Bone marrow (tissue), 2 donors: Measurements from ENCODE around the gene HDAC4.

Experiments used
- DNase-seq, 2 donors: peaks; one replicate each; lab custom pipeline; 2025; lab: John Stamatoyannopoulos, UW

Gene HDAC4

DNA sequence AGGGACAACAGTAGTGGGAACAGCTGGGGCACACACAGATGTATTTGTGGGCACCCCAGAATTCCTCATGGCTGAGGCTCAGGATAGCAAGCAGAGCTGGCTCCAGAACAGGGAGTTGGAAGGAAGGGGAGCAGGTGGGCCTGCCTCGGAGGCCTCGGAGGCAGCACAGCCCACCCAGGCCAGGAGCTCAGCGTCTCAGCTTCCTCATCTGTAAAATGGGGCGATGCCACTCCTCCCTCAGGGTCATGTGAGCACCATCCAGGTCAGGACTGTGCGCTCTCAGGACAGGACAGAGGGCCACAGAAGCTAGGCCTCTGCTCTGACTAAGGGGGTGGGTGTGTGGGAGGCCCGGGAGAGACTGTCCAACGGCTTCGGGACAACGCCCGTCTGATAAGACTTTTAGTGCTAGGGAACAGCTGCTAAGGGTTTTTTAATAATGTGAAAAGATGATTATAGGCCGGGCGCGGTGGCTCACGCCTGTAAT, 106.2 kb downstream of the HDAC4 start:
- no peak for DNase-seq

DNA sequence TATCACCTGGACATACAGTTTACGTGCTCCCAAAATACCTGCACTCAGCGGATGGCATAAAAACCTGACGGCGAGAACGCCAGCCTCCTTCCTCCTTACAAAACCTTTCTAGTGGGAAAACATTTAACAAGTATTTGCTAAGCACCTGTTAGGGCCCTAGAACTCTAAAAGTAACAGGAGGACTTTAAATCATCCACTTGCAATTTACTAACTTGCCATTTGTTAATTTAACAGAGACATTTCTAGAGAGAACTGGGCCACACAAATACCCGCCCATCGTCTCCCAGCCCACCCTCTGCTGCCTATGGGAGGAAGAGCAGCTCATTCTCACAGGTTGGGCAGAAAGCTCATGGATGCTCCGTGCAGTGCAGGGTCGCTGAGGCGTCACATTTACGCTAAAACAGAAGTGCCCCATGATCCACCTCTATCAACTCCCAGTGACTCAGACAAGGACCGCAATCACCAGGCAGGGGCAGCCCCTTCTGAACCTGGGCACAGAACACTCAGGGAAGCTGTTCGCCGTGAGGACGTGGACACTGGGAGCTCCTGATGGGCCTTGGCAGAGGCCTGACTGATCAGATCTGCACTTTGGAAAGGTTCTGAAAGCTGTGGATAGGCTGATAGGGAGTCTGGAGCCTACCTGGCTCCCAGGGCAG, 106.9 kb downstream of the HDAC4 start:
- no peak for DNase-seq

DNA sequence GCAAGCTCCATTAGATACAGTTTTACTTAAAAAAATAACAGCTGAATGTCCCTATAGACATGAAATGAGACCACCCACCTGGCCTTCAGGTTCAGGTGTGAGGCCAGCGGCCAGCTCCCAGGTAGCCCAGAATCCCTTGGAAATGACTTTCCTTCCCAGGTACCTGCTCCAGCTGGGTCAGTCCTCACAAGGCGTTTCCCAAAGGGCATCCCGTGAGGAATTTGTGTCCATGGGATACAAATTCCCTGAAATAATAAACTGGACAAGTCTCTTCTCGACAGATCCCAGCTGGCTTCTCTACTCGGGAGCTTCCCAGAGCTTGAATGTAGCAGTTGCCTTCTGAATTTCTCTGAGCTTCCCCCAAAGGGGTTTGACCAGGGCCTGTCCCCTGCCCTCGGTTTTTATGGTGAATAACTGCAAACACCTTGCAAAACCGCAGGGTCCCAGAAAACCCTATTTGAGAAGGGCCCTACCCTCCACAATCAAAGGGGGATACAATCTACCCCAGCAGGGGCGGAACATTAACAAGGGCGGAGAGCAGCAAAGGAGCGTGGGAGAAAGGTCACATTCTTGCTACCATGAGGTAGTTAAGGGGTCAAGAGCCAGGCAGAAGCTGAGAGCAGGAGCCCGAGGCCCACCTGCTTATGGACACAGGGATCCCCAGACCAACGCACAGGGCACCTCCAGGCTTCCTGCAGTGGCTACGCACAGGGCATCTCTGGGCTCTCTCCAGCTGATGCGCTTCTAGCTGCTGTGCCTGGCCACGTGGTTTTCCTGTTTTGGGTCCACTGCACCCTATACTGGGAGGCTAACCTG, 107.7 kb downstream of the HDAC4 start:
- DNase-seq = no peak

DNA sequence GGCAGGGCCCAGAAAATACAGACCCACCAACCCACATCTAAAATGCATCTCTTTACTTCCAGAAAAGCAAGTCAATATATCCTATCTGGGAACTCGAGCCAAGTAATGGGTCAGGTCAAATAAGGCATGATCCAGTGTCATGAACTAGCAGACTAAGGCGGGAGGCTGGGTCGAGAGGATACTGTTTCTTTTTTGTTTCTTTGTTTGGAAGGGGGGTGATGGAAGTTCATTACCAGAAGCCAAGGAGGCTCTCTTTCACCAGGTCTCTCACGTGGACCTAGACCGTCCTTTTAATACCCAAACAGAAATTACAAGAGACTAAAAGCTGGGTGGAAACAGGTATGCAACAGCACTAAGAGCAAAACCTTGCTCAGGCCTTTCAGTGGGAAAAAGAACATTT, 108.3 kb downstream of the HDAC4 start:
- DNase-seq = no peak

DNA sequence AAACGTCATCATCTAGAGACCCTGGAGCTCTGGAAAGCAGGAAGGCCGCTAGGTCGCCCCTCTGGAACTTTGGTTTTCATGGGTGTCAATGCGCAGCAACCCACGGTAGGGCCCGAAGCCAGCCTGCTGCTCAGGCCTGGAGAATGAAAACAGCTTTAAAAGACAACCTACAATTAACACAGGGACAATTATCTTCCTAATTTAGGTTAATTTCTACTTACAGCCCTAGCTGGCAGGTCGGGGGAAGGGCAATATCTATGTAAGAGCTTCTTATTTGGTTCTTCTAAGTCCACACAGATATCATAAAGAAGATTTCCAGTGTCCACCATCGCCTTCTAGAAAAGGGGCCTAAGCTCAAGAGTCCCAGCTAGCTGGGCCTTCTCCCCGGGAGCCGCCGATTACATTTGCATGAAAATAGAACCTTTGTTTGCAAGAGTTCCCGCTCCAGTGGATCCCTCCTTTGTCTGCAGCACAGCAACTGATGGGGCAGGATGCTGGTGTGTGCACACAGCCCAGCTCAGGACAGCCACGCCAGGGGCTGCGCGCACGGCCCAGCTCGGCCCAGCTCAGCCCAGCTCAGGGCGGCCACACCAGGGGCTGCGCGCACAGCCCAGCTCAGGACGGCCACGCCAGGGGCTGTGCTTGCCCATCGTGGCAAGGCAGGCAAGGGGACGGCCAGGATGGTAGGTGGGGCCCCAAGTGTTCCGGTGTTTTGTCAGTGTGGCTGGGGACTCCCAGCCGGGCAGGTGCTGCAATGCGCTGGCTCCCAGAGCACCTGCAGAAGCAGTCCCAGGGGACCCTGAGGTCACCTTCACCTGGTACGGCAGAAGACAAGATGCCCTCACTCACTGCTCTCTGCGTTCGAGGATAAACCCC, 109.1 kb downstream of the HDAC4 start:
- DNase-seq = no peak

DNA sequence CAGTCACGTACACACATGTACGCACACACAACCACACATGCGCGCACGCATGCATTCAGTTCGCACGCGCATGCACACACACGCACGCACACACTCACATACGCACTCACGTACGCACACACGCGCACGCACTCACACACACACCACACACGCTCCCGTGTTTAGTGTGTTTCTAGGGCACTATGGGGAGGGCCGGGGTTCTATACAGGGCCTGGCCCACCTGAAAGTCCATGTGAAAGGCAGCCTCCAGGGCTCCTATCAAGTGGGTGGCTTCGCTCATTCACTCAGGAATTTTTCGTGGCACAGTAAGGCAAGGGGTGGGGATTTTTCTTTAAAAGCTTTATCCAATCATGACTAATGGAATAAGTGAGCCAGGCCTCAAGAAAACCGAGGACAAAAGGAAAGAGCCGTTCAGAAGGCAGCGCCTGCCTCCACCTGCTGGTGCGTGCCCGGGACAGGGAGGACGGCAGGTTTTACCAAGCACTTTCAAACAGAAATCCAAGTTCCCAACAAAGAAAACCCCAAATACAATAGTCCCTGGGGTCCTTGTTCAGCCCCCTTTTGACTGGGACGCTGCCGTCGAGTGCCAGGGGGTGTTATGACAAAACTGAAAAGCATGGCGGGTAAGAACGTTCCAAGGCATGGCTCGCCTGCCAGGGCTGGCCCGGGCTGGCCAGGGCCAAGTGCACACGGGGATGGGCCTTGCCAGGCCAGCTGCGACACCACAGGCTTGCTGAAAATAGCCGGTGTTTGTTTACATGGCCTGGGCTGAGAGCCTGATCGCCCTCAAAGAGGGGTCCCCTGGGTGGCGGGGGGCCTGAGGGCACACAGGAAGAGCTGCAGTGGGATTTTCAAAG, 110.0 kb downstream of the HDAC4 start:
- no peak for DNase-seq

DNA sequence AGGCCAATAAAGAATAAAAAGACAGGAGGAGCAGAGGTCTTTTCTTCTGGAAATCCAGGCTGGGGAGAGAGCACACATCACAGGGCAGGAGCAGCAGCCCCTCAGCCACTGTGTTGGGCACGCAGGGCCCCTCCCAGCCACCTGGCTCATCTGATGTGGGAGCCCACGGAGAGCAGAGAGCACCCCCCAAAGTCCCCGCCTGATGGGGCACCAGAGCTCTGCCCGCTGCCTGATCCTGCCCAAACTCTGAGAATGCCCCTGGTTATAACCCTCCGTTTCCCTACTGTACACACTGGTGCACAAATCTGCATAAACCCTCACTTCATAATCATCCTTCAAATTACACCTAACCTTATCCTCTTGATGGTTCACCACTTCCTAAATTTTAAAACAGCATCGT, 111.3 kb downstream of the HDAC4 start:
- no peak for DNase-seq

DNA sequence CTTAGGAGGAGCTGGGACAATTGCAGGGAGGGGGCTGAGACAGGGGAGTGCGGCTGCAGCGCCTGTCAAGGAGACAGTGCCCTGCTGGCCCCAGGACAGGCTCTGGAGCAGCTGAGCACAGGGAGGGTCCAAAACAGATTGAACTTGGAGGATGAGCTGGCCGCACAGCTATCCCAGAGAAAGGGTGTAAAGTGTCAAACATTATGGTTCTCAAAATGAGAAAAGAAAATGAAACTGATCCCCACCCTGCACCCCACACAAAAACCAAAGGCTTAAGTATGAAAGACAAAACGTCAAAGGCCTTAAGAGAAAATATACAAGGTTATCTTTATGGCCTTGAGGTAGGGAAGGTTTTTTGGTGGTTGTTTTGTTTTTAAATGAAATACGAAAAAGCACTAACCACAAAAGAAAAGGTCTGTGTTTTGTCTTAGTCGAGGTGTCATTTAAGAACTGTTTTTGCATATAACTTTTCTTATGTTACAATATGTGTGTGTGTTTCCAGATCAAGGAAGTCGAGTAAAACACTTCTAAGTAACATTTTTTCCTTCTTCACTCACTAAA, 111.8 kb downstream of the HDAC4 start:
- DNase-seq = no peak

DNA sequence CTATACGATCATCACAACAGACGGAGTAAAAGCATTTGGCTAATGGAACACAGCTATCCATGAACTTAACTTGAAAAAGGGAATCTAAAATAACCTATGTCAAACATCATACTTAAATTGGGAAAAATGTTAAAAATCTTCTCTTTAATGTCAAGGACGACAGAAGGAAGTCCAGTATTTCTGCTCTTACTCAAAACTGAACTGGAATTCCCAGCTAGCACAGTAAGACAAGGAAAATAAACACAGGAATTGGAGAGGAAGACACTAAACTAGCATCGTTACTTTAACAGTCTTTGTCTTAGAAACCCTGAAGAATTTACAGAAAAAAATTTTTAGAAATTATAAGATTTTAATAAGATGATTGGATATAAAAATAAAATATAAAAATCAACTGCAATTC, 112.6 kb downstream of the HDAC4 start:
- no peak for DNase-seq

DNA sequence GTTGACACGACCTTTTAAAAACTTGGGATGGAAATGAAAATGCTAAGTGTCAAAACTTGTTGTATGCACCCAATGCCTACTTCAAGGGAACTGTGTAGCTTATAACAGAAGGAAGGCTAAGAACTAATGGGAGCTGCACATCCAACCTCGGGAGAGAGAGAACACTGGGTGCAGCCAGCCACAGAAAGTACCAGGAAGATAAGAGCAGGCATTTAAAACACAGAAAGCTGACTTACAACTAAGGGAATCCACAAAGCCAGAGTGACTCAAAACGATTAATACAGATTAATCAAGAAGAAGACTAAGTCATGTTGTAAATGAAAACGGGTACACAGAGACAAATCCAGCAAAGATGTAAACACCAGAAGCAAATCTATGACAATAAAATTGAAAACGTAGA, 113.4 kb downstream of the HDAC4 start:
- DNase-seq = no peak

DNA sequence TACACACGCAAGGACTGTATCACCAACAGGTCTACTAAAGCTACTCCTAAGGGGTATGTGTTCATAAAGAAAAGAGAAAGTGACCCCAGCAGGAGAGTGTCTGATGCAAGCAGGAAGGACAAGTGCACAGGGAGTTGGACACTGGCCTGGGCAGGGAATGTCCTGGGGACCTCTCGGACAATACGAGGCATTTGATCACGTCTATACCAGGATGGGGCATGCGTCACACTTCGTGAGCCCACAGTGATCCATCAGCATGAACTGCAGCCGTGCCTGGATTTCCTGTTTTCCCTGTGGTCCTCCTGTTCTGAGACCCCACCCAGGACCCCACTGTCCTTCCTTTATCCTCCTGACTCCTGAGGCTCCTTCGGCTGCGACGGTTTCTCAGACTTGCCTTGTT, 113.9 kb downstream of the HDAC4 start:
- no peak for DNase-seq

DNA sequence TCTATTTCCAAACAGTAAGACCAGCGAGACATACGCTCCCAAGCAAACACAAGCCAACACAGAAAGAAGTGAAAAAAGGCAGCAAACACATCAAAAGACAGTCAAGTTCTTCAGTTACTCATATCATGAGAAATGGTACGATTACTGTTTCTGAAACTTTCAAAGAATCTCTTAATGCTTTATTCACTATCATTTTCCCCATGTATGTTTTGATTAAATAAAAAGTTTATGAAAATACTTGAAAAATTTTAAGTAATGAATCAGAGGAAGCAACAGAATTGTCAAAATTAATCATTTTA, 114.9 kb downstream of the HDAC4 start:
- no peak for DNase-seq

DNA sequence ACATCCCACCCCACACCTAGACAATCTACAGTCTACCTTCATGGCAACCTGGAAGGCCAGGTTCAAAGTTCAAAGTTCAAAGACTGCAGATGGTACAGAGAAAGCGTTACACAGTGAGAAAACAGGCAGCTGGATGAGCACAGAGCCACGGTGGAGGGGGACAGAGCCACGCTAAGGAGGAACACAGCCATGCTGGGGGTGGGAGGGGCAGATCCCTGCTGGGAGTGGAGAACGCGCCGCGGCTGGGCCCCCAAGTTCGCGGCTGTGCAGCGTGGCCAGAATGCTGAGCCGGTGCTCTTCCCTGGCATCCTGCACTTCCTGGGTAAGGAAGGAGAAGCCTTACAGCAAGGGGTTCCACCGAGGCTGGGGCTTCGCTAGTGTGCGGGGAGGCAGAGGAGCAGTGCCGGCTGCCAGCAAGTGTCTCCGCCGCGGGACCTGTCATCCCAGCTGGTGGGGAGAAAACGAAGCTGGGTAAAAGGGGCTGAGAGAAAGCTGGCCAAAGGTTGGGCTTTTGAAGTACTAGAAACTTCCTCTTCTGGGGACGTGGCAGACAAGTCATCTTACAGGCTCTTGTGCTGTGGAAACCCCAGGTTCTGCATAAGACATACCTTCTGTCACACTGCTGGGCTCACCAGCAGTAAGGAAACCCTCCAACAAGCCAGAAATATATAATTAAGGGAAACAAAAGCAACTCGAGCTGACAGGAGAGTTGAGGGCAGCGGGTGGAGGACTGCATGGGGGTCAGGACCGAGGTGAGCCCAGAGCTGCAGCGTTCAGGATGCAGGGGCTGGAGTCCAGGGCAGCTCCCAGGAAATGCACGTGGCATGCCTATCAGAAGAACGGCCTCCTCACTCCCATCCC, 115.5 kb downstream of the HDAC4 start:
- peak; percentile 13 to 84 for DNase-seq

DNA sequence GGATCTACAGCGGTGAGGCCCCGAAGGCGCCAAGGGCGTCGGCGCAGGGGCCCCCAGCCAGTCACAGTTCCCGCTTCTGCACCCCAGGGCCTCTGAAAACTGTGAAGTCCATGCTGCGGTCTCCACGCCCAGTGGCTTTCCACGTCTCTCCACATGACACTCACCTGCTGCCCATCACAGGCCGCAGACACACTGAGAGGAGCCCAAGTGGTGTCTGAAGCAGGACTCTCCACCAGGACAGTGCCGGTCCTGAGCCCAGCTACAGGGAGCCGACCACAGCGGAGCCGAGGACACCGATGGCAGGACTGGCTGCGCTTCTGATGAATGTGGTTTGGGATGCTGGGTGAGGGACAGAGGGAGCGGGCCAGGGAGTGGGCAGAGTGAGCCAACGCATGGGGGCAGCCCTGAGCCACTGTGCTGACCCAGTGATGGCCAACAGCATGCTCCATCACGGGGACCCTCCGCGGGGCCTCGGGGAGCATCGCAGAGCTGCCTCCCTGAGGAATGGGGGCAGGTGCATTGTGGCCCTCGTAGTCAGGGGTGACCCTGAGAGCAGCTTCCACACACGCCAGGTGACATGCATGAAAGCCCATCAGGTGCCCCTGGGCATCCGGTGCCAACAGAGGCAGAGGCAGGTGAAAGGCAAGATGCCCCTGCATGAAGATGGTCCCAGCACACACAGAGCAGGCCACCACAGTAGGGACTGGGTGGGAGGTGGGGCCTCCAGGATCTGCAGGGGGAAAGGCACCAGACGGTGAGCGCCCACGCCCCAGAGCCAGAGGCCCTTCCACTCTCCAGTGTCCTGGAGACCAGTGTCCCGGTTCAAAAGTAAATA, 116.6 kb downstream of the HDAC4 start:
- DNase-seq = no peak

DNA sequence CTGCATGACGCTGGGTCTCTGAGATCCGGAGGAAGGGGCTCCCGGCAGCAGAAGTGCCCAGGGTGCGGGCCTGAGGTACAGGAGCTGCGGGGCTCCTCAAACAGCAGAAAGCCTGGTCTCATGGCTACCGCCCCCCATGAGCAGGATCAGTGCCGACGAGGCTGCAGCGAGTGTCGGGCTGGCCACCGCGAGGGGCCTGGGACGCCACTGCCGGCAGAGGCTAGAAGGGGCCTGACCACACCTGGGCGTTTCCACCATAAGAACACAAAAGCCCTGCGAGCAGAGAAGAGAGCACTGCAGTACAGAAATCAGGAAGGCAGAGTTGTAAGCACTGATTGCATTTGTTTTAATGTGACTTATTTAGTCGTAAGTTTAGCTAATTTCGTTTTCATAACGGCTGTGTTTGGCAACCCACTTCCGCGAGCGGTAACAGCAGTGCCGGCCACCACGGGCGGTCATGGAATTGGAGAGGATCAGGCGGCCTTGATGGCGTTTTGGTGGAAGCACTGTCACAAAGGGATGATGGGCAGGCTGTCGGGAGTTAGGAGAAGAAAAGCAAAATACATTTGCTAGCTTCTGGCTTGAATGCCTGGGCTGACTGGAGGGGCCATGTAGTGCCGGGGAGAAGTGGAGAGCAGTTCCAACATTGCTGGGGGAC, 117.4 kb downstream of the HDAC4 start:
- DNase-seq = no peak

DNA sequence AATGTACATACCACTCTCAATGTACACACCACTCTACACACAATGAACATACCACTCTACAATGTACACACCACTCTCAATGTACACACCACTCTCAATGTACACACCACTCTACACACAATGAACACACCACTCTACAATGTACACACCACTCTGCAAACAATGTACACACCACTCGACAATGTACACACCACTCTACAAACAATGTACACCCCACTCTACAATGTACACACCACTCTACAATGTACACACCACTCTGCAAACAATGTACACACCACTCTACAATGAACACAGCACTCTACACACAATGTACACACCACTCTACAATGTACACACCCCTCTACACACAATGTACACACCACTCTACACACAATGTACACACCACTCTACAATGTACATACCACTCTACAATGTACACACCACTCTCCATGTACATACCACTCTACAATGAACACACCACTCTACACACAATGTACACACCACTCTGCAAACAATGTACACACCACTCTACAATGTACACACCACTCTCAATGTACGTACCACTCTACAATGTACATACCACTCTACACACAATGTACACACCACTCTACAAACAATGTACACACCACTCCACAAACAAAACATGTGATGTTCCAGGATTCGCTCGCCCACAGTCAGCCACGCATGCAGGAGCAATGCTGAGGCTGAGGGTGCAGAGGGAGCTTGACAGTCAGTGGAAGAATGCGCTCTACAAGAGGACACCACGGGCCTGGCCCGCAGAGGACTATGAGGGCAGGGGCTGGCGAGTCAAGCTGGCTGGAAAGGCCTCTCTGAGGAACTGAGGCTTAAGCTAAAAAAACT, 118.2 kb downstream of the HDAC4 start:
- DNase-seq = no peak

DNA sequence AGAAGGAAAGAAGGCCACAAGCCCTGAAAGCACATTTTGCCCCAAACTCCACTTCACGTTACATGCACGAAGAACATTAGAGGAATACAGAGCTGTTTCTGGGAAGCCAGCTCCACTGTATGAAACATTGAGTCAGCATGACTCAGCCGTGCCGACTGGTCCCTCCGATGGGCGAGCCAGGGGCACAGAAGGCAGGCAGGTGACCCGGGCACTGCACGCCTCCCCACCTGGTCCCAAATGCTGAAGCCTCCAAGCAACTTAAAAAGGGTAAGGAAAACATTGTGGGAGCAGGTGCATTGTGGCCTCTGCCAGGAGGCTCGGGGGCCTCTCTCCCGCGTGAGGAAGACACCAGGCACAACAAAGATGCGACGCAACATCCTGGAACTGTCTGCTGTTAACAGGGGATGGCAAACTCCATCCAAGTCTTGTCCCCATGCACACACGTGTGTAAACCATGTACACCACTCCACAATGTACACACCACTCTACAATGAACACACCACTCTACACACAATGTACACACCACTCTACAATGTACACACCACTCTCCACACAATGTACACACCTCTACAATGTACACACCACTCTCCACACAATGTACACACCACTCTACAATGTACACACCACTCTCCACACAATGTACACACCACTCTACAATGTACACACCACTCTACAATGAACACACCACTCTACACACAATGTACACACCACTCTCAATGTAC, 120.4 kb downstream of the HDAC4 start:
- DNase-seq = peak; percentile 27 to 30
